Brain microvascular endothelial cell (primary cell): Measurements from ENCODE around the gene ADK.
"Not testable (repeated sequence)": the region's sequence is repeated elsewhere in the genome, so short reads cannot be mapped to it uniquely, and the experiment has no call there.

Experiments used
- DNase-seq: peaks from one replicate; pipeline ENCODE4 v3.0.0-alpha.2; 2020
- H3K27ac ChIP-seq: fragments of 250-450 bp; sonication (Bioruptor Pico); 2 replicates; pipeline ENCODE4 v1.5.1; 2020; ENCODE audit warnings: mild to moderate bottlenecking, moderate library complexity
- H3K27me3 ChIP-seq: fragments of 250-450 bp; sonication (Bioruptor Pico); replicated peaks from 2 replicates; pipeline ENCODE4 v1.5.1; 2020; ENCODE audit warnings: mild to moderate bottlenecking
- H3K36me3 ChIP-seq: fragments of 250-450 bp; sonication (Bioruptor Pico); replicated peaks from 2 replicates; pipeline ENCODE4 v1.5.1; 2020; ENCODE audit warnings: mild to moderate bottlenecking
- H3K4me3 ChIP-seq: 2 replicates; pipeline ENCODE4 v1.5.1; 2011; ENCODE audit warnings: low read depth, mild to moderate bottlenecking, control low read depth, low read length, moderate library complexity
- in situ Hi-C: cut with HindIII; loops from 2 replicates; pipeline ENCODE4 v1.10.0; 2017; ENCODE audit warnings: low sequenced_read_pairs, low pct_ligation_motif_present
- TF ChIP-seq, protein P1 (sequence below): IDR thresholded peaks from 2 replicates; pipeline ENCODE4 v1.5.1; 2011; ENCODE audit warnings: low read depth, mild to moderate bottlenecking, moderate library complexity, low read length, control low read depth, inconsistent platforms; ENCODE audit errors: missing control alignments

The ADK gene

DNA sequence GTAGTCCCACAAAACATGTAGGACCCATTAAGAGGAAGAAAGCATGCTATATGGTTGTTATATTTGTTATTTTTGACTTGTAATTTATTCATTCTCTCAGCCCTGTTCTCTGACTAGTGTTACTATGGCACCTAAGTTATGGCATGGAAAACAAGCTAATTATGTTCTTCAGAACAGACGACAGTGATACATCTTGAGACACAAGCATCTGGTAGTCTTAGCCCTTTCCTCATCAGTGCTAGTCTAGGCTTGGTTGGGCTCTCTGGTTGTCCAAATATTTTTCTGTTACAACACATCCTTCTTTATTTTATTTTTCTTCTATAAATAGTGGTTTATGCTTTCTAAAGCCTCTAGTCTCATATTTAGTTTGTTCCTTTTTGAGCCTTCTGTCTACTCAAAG, 367.0 kb downstream of the ADK start:
- no peak overlapping the region for H3K4me3 ChIP-seq
- no peak overlapping the region for H3K27ac ChIP-seq
- in situ Hi-C loops, result no loop called here
- H3K27me3 ChIP-seq, result no peaks in the 10 kb centered on the region
- DNase-seq, result no peak
- TF ChIP-seq, protein P1, sequence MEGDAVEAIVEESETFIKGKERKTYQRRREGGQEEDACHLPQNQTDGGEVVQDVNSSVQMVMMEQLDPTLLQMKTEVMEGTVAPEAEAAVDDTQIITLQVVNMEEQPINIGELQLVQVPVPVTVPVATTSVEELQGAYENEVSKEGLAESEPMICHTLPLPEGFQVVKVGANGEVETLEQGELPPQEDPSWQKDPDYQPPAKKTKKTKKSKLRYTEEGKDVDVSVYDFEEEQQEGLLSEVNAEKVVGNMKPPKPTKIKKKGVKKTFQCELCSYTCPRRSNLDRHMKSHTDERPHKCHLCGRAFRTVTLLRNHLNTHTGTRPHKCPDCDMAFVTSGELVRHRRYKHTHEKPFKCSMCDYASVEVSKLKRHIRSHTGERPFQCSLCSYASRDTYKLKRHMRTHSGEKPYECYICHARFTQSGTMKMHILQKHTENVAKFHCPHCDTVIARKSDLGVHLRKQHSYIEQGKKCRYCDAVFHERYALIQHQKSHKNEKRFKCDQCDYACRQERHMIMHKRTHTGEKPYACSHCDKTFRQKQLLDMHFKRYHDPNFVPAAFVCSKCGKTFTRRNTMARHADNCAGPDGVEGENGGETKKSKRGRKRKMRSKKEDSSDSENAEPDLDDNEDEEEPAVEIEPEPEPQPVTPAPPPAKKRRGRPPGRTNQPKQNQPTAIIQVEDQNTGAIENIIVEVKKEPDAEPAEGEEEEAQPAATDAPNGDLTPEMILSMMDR, result no peak
- no peaks in the 10 kb centered on the region for H3K36me3 ChIP-seq

DNA sequence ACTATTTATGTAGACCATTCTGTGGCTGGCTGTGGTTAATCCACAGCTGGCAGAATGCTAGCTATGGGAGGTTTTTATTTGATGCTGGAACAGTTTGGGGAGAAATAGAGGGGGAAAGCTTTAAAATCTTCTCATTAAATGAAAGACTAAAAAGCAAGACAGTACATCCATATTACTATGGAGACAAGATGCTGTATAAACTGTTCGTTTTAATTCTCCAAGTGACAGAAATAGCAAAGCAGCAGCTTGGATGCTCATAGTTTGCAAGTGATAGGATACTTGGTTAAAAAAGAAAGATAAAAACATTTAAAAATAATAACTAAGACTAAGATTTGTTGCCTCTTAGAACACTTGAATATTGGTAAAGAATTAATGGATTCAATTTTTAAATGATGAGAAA, 370.5 kb downstream of the ADK start:
- in situ Hi-C loops, result no loop called here

DNA sequence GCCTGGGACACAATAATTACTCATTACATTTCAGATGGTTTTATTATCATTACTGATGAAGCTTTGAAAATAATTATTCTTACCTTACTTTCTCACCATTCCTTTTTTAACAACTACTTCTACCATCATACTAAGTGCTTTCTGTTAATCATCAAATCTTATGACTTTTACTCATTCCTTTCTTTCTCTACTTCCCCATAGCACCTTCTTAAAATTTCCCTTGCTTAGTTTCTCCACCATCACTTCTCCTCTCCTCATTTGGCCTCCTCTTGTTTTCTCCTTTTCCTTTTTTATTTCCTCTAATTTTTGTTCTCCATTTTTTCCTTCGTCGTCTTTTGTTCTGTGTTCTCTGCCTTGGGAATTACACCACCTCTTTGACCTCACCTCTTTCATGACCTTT, 372.2 kb downstream of the ADK start:
- Histone ChIP-seq H3K4me3 (no peak overlapping the region), H3K36me3 (no peaks in the 10 kb centered on the region), H3K27ac (no peak overlapping the region), H3K27me3 (no peaks in the 10 kb centered on the region)
- TF ChIP-seq, protein P1, result no peak
- in situ Hi-C loops, result no loop called here
- no peak for DNase-seq

More for the DNA sequence above, 370.5 kb downstream of the ADK start:
- Histone ChIP-seq H3K27me3 (no peaks in the 10 kb centered on the region), H3K36me3 (no peaks in the 10 kb centered on the region), H3K27ac (no peak overlapping the region), H3K4me3 (no peak overlapping the region)
- no peak for DNase-seq
- TF ChIP-seq, protein P1, result no peak

DNA sequence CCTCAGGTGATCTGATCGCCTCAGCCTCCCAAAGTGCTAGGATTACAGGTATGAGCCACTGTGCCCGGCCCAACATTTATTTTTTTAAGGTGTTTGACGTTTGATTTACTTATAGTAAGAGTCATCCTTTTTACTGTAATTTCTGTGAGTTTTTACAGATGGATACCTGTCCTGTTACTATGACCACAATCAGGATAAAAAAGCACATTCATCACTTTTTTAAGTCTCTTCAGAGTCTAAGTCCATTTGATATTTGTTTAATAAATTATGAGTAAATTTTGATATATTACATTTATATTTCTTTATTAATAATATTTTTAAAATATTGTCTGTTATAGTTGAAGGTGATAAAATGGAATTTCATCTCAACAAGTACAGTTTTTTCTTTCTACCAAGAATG, 374.9 kb downstream of the ADK start:
- no peaks in the 10 kb centered on the region for H3K36me3 ChIP-seq
- in situ Hi-C loops, result no loop called here
- no peak for DNase-seq
- no peak overlapping the region for H3K27ac ChIP-seq
- TF ChIP-seq, protein P1, result no peak
- H3K4me3 ChIP-seq, result no peak overlapping the region
- no peaks in the 10 kb centered on the region for H3K27me3 ChIP-seq

DNA sequence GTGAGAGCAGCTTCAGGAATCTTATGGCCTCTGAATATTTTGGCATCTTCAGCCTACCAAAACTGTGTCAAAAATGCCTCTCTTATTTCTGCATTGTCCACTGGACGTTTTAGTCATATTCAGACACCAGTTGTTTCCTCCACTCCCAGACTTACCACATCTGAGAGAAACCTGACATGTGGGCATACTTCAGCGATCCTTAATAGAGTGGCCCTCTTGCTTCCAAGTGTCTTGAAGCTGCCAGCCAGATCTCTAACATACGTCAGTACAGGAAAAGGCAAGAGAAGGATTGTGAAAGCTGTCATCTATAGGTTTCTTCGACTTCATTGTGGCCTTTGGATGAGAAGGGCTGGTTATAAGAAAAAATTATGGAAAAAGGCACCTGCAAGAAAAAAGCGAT, 376.6 kb downstream of the ADK start:
- DNase-seq, in situ Hi-C loops, H3K27ac ChIP-seq, H3K27me3 ChIP-seq, H3K36me3 ChIP-seq, H3K4me3 ChIP-seq: not testable (repeated sequence)

DNA sequence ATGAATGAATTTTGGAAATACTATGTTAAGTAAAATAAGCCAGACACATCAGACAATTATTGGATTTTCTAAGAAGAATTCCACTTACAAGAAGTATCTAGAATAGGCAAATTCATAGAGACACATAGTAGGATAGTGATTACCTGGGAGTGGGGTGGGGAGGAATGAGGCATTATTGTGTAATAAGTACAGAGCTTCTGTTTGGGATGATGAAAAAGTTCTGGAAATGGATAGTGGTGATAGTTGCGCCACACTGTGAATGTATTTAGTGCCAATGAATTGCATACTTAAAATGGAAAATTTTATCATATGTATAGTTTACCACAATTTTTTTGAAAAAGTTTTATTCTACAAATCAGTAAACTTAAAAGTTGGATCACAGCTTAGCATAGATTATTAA, 378.2 kb downstream of the ADK start:
- no peak overlapping the region for H3K4me3 ChIP-seq
- TF ChIP-seq, protein P1, result no peak
- H3K27ac ChIP-seq, result no peak overlapping the region
- no peaks in the 10 kb centered on the region for H3K36me3 ChIP-seq
- in situ Hi-C loops, result no loop called here
- no peaks in the 10 kb centered on the region for H3K27me3 ChIP-seq
- DNase-seq, result no peak
